Caco-2 (cell line): ENCODE data around the gene MYO18A. TPM values are rescaled to one million over a fixed set of nuclear protein-coding genes. Genes with fewer than 3 reads are reported as not detected.

Experiments used
- BruUV-seq: library from RNA; stranded (reverse); fragments of 400-500 nt; replicated peaks from 2 replicates; lab custom pipeline; 2021; lab: Mats Ljungman, UMichigan
- CTCF ChIA-PET: fragments of 300-600 bp; sonication (Branson Sonifier 250); formaldehyde crosslinking; loops from one replicate; lab custom pipeline; 2022; ENCODE audit warnings: antibody characterized with exemption; lab: Charles Lee
- POLR2A ChIA-PET: fragments of 300-600 bp; sonication (Branson Sonifier 250); formaldehyde crosslinking; loops from one replicate; lab custom pipeline; 2022; ENCODE audit warnings: antibody characterized with exemption; lab: Charles Lee
- DNase-seq, 2 experiments: peaks; one replicate each; pipeline versions ENCODE4 v3.0.0 to v3.0.0-alpha.2; 2020 to 2022
- H3K27me3 ChIP-seq: replicated peaks from 2 replicates; pipeline ENCODE4 v1.6.0; 2011; ENCODE audit warnings: low read length; ENCODE audit not compliant: control insufficient read depth, insufficient read depth
- H3K36me3 ChIP-seq: 2 replicates; pipeline ENCODE4 v1.5.1; 2011; ENCODE audit warnings: low read length; ENCODE audit not compliant: control insufficient read depth, insufficient read depth
- H3K4me1 ChIP-seq: fragments of 250-450 bp; sonication (Bioruptor Pico); 2 replicates; pipeline ENCODE4 v1.5.1; 2020; ENCODE audit warnings: mild to moderate bottlenecking
- H3K4me3 ChIP-seq: 2 replicates; pipeline ENCODE4 v1.5.1; 2011; ENCODE audit warnings: low read depth, mild to moderate bottlenecking, control low read depth, low read length
- H3K9me3 ChIP-seq: fragments of 250-450 bp; sonication (Bioruptor Pico); 2 replicates; pipeline ENCODE4 v1.5.1; 2020; ENCODE audit warnings: mild to moderate bottlenecking, moderate library complexity
- H3K27ac Mint-ChIP-seq: one replicate; pipeline ENCODE4 v1.8.0; 2022; ENCODE audit warnings: mixed read lengths; ENCODE audit not compliant: unreplicated experiment
- H3K27me3 Mint-ChIP-seq: one replicate; pipeline ENCODE4 v1.8.0; 2022; ENCODE audit warnings: mixed read lengths; ENCODE audit not compliant: insufficient read depth, unreplicated experiment
- H3K36me3 Mint-ChIP-seq: one replicate; pipeline ENCODE4 v1.8.0; 2022; ENCODE audit warnings: mild to moderate bottlenecking, mixed read lengths; ENCODE audit not compliant: insufficient read depth, unreplicated experiment
- H3K4me1 Mint-ChIP-seq: one replicate; pipeline ENCODE4 v1.8.0; 2022; ENCODE audit warnings: low read depth, mixed read lengths; ENCODE audit not compliant: unreplicated experiment
- H3K4me3 Mint-ChIP-seq: one replicate; pipeline ENCODE4 v1.8.0; 2022; ENCODE audit warnings: mild to moderate bottlenecking, moderate library complexity, mixed read lengths; ENCODE audit not compliant: unreplicated experiment
- H3K9me3 Mint-ChIP-seq: one replicate; pipeline ENCODE4 v1.8.0; 2022; ENCODE audit warnings: mixed read lengths; ENCODE audit not compliant: unreplicated experiment
- intact Hi-C: fragments of 100-400 bp; cut with micrococcal nuclease; formaldehyde crosslinking; loops from one replicate; pipeline ENCODE4 v1.10.0; 2022; ENCODE audit not compliant: unreplicated experiment
- total RNA-seq: library from RNA; stranded (reverse); gene quantifications from 2 replicates; pipeline ENCODE4 v1.2.3, GENCODE V29; 2022
- TF ChIP-seq, protein P1 (sequence below), 2 experiments: fragments of 200-600 bp in 1 of 2; IDR thresholded peaks; 1 replicate in 1 of 2; 2 replicates in 1 of 2; pipeline versions ENCODE4 v1.5.1 to v1.8.0; 2011 to 2022; ENCODE audit warnings: antibody characterized with exemption in 1 of 2, control low read depth in 1 of 2, inconsistent platforms in 1 of 2, low read depth in 1 of 2, low read length in 1 of 2, mild to moderate bottlenecking in 1 of 2, moderate library complexity in 1 of 2; ENCODE audit not compliant: insufficient read depth in 1 of 2, severe bottlenecking in 1 of 2, unreplicated experiment in 1 of 2

Gene MYO18A
- total RNA-seq, 1 experiment from 2014 or later: 47.1 TPM

DNA sequence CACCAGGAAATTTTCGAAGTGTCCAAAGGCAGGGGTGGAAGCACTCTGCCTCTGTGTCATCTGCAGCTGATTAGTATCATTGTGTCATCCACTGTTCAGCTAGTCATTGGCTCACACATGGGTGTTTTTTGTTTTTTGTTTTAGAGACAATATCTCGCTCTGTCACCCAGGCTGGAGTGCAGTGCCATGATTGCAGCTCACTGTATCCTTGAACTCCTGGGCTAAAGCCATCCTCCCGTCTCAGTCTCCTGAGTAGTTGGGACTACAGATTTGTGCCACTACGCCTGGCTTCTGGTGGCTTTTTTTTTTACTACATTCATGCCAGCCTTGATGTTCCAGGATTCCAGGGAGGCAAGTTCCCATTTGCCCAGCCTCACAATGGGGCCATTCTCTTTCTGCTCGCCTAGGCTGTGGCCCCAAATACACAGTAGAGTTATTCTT lies 32.5 kb upstream of the MYO18A start:
- CTCF ChIA-PET: interaction anchor here (1.1 kb wide), 1 partner anchor 89 kb away, joined by 3 read pairs; no protein-coding TSS in a partner anchor
- Histone ChIP-seq H3K4me3 (no peak overlapping the region), H3K36me3 (no peaks in the 10 kb centered on the region), H3K4me1 (no peaks in the 10 kb centered on the region), H3K27me3 (no peaks in the 10 kb centered on the region), H3K9me3 (no peaks in the 10 kb centered on the region)
- no peak for DNase-seq
- intact Hi-C loops: no loop called here
- Mint-ChIP-seq H3K36me3 (no peaks in the 10 kb centered on the region), H3K9me3 (no peaks in the 10 kb centered on the region), H3K27ac (no peak overlapping the region), H3K27me3 (no peaks in the 10 kb centered on the region), H3K4me3 (no peak overlapping the region), H3K4me1 (no peaks in the 10 kb centered on the region)
- POLR2A ChIA-PET: no interaction called here
- BruUV-seq: no TSS peak
- TF ChIP-seq, protein P1, sequence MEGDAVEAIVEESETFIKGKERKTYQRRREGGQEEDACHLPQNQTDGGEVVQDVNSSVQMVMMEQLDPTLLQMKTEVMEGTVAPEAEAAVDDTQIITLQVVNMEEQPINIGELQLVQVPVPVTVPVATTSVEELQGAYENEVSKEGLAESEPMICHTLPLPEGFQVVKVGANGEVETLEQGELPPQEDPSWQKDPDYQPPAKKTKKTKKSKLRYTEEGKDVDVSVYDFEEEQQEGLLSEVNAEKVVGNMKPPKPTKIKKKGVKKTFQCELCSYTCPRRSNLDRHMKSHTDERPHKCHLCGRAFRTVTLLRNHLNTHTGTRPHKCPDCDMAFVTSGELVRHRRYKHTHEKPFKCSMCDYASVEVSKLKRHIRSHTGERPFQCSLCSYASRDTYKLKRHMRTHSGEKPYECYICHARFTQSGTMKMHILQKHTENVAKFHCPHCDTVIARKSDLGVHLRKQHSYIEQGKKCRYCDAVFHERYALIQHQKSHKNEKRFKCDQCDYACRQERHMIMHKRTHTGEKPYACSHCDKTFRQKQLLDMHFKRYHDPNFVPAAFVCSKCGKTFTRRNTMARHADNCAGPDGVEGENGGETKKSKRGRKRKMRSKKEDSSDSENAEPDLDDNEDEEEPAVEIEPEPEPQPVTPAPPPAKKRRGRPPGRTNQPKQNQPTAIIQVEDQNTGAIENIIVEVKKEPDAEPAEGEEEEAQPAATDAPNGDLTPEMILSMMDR (IDR thresholded peaks at IDR 0.05; ENCODE audit: insufficient read depth in 1 of 2, low read depth in 1 of 2, low read length in 1 of 2, severe bottlenecking in 1 of 2, unreplicated experiment in 1 of 2): no peak

GRCh38 chr17:29212094-29212631 lies 32.0 kb upstream of the MYO18A start:
- Mint-ChIP-seq H3K36me3 (no peaks in the 10 kb centered on the region), H3K27me3 (no peaks in the 10 kb centered on the region), H3K27ac (no peak overlapping the region), H3K4me3 (no peak overlapping the region), H3K4me1 (no peaks in the 10 kb centered on the region), H3K9me3 (no peaks in the 10 kb centered on the region)
- H3K4me3 ChIP-seq: no peak overlapping the region
- TF ChIP-seq, protein P1 (IDR thresholded peaks at IDR 0.05; ENCODE audit: insufficient read depth in 1 of 2, low read depth in 1 of 2, low read length in 1 of 2, severe bottlenecking in 1 of 2, unreplicated experiment in 1 of 2): no peak
- ChIA-PET POLR2A (no interaction called here), CTCF (interaction anchor here (1.0 to 1.1 kb wide), 2 partner anchors 64 to 88 kb away, joined by 3 read pairs; no protein-coding TSS in a partner anchor)
- DNase-seq: no peak
- no peaks in the 10 kb centered on the region for H3K27me3 ChIP-seq
- intact Hi-C loops: no loop called here
- no peaks in the 10 kb centered on the region for H3K4me1 ChIP-seq
- H3K36me3 ChIP-seq: no peaks in the 10 kb centered on the region
- no TSS peak for BruUV-seq
- H3K9me3 ChIP-seq: no peaks in the 10 kb centered on the region

- no peak for DNase-seq
- Histone ChIP-seq H3K9me3 (no peaks in the 10 kb centered on the region), H3K4me1 (no peaks in the 10 kb centered on the region), H3K36me3 (no peaks in the 10 kb centered on the region), H3K4me3 (no peak overlapping the region), H3K27me3 (no peaks in the 10 kb centered on the region)
- TF ChIP-seq, protein P1 (IDR thresholded peaks at IDR 0.05; ENCODE audit: insufficient read depth in 1 of 2, low read depth in 1 of 2, low read length in 1 of 2, severe bottlenecking in 1 of 2, unreplicated experiment in 1 of 2): no peak
- BruUV-seq: no TSS peak
- H3K27ac Mint-ChIP-seq: no peak overlapping the region
- CTCF ChIA-PET: interaction anchor here (0.7 to 2.0 kb wide), 2 partner anchors 16 to 62 kb away, joined by 4 to 10 read pairs; no protein-coding TSS in a partner anchor
- H3K27me3 Mint-ChIP-seq: no peaks in the 10 kb centered on the region
- POLR2A ChIA-PET: no interaction called here
- no peaks in the 10 kb centered on the region for H3K9me3 Mint-ChIP-seq
- intact Hi-C loops: no loop called here
- no peaks in the 10 kb centered on the region for H3K36me3 Mint-ChIP-seq
- H3K4me1 Mint-ChIP-seq: no peaks in the 10 kb centered on the region
- H3K4me3 Mint-ChIP-seq: no peak overlapping the region
Measured at GRCh38 chr17:29210879-29211278, 30.7 kb upstream of the MYO18A start.
